Measurements from ENCODE around the gene OPN3. TPM values are rescaled to one million over a fixed set of nuclear protein-coding genes. Genes with fewer than 3 reads are reported as not detected.

Gene OPN3
- total RNA-seq, 4 donors from 2014 or later: 3.5 to 13.9 (median 4.8) TPM

- ATAC-seq: peak; percentile 56
- 72 to 75% methylated on average over 9 of the region's 9 CpGs for WGBS, 2 donors (ENCODE audit: low coverage in 1 of 2)
- H3K9me3 ChIP-seq: no peaks in the 10 kb centered on the region
- no peaks in the 10 kb centered on the region for H3K36me3 ChIP-seq
- TF ChIP-seq EP300 (IDR thresholded peaks at IDR 0.05) (no peak), POLR2A (IDR thresholded peaks at IDR 0.05) (no peak), POLR2AphosphoS5 (IDR thresholded peaks at IDR 0.05) (no peak)
- TF ChIP-seq, protein P1, sequence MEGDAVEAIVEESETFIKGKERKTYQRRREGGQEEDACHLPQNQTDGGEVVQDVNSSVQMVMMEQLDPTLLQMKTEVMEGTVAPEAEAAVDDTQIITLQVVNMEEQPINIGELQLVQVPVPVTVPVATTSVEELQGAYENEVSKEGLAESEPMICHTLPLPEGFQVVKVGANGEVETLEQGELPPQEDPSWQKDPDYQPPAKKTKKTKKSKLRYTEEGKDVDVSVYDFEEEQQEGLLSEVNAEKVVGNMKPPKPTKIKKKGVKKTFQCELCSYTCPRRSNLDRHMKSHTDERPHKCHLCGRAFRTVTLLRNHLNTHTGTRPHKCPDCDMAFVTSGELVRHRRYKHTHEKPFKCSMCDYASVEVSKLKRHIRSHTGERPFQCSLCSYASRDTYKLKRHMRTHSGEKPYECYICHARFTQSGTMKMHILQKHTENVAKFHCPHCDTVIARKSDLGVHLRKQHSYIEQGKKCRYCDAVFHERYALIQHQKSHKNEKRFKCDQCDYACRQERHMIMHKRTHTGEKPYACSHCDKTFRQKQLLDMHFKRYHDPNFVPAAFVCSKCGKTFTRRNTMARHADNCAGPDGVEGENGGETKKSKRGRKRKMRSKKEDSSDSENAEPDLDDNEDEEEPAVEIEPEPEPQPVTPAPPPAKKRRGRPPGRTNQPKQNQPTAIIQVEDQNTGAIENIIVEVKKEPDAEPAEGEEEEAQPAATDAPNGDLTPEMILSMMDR (IDR thresholded peaks at IDR 0.05): no peak
- H3K4me1 ChIP-seq: no peaks in the 10 kb centered on the region
- H3K27ac ChIP-seq: no peak overlapping the region
- no peak overlapping the region for H3K4me3 ChIP-seq
- no peaks in the 10 kb centered on the region for H3K27me3 ChIP-seq
Observed at GRCh38 chr1:241612533-241613477, 27.4 kb downstream of the OPN3 start.

DNA sequence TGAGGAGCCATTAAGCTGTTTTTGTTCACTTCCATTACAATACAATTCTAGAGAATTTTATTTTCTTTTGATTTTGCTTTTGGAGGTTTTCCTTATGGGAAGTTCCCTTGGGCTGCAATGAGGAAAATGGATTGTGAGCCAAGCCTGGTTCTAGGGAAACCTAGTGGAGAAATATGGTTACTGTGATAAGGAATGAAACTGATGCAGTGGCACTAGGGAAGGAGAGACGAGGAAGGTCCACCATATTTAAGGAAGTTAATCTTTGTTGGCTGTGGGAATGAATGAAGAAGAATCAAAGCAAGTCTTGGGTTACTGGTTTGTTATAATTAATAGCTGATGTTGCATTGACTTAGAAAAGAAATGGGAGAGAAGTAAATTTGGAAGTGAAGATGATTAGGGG lies 28.4 kb downstream of the OPN3 start:
- H3K4me3 ChIP-seq: no peak overlapping the region
- TF ChIP-seq, protein P1 (IDR thresholded peaks at IDR 0.05): no peak
- TF ChIP-seq POLR2A (IDR thresholded peaks at IDR 0.05) (no peak), POLR2AphosphoS5 (IDR thresholded peaks at IDR 0.05) (no peak), EP300 (IDR thresholded peaks at IDR 0.05) (no peak)
- H3K4me1 ChIP-seq: no peaks in the 10 kb centered on the region
- ATAC-seq: no peak
- no peaks in the 10 kb centered on the region for H3K9me3 ChIP-seq
- H3K36me3 ChIP-seq: no peaks in the 10 kb centered on the region
- no peak overlapping the region for H3K27ac ChIP-seq
- WGBS, 2 donors (ENCODE audit: low coverage in 1 of 2): 71 to 93% methylated on average over 1 of the region's 1 CpG
- H3K27me3 ChIP-seq: no peaks in the 10 kb centered on the region

DNA sequence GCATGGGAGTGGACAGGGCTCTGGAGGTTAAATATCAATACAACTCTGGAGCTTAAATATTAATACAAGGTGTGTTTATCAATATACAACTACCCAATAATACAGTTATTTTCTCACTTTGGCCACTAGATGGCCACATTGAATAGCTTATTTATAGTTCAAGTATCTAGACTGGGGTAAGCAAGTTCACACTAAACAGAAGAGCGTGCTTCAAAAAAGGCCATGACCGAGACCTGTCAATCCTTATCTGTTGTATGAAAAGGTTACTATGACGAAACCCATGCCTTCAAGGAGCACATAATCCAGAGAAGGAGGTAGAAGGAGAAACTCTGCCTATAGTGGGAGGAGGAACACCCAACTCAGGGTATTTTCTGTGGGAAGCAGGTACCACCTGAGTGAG lies 29.1 kb downstream of the OPN3 start:
- H3K27ac ChIP-seq: no peak overlapping the region
- no peak for TF ChIP-seq POLR2AphosphoS5 (IDR thresholded peaks at IDR 0.05)
- TF ChIP-seq, protein P1 (IDR thresholded peaks at IDR 0.05): peak; percentile 67 to 69 (median 69)
- no peaks in the 10 kb centered on the region for H3K27me3 ChIP-seq
- 10 to 37% methylated on average over 2 to 3 of the region's 3 CpGs for WGBS, 2 donors (ENCODE audit: low coverage in 1 of 2)
- ATAC-seq: peak; percentile 62
- H3K36me3 ChIP-seq: no peaks in the 10 kb centered on the region
- no peaks in the 10 kb centered on the region for H3K9me3 ChIP-seq
- no peak overlapping the region for H3K4me3 ChIP-seq
- H3K4me1 ChIP-seq: no peaks in the 10 kb centered on the region

- H3K9me3 ChIP-seq: no peaks in the 10 kb centered on the region
- WGBS, 2 donors (ENCODE audit: low coverage in 1 of 2): 27 to 31% methylated on average over 8 of the region's 8 CpGs
- no peak overlapping the region for H3K4me3 ChIP-seq
- H3K27ac ChIP-seq: no peak overlapping the region
- H3K36me3 ChIP-seq: no peaks in the 10 kb centered on the region
- no peaks in the 10 kb centered on the region for H3K4me1 ChIP-seq
- no peaks in the 10 kb centered on the region for H3K27me3 ChIP-seq
- no peak for ATAC-seq
- TF ChIP-seq, protein P1 (IDR thresholded peaks at IDR 0.05): no peak
- TF ChIP-seq POLR2AphosphoS5 (IDR thresholded peaks at IDR 0.05) (no peak), POLR2A (IDR thresholded peaks at IDR 0.05) (no peak), EP300 (IDR thresholded peaks at IDR 0.05) (no peak)
Observed at GRCh38 chr1:241610056-241610815, 29.9 kb downstream of the OPN3 start.

Data from gastroesophageal sphincter (tissue), 4 donors.